Activated naive CD4-positive, alpha-beta T cell treated with anti-CD3 and anti-CD28 coated beads, Interleukin-2, amount 50 U/mL, for 72 hours (primary cell): Measurements from ENCODE around the gene PUS1. TPM values are rescaled to one million over a fixed set of nuclear protein-coding genes. Genes with fewer than 3 reads are reported as not detected.

Source experiments
- ATAC-seq, 2 donors: fragments of 150-1000 bp; cut with Tn5 transposase; 2 replicates each; pipeline ENCODE4 v1.10.0; 2021; ENCODE audit warnings: mild to moderate bottlenecking in 2 of 2, moderate library complexity in 2 of 2
- DNase-seq, 2 donors: peaks; one replicate each; pipeline ENCODE4 v3.0.0; 2021 to 2022; ENCODE audit warnings: low spot score in 2 of 2
- H3K27ac Mint-ChIP-seq, 2 donors: one replicate each; pipeline ENCODE4 v1.8.0; 2022; ENCODE audit warnings: mild to moderate bottlenecking in 2 of 2, mixed read lengths in 2 of 2
- H3K36me3 Mint-ChIP-seq, 2 donors: one replicate each; pipeline ENCODE4 v1.8.0; 2022; ENCODE audit warnings: mixed read lengths in 2 of 2
- H3K9me3 Mint-ChIP-seq, 2 donors: one replicate each; pipeline ENCODE4 v1.8.0; 2022; ENCODE audit warnings: mixed read lengths in 2 of 2
- total RNA-seq, 2 donors: library from RNA; stranded (reverse); gene quantifications; one replicate each; pipeline ENCODE4 v1.2.3, GENCODE V29; 2022

Gene PUS1
- total RNA-seq, 2 donors from 2014 or later = 16.6 to 49.9 TPM

DNA sequence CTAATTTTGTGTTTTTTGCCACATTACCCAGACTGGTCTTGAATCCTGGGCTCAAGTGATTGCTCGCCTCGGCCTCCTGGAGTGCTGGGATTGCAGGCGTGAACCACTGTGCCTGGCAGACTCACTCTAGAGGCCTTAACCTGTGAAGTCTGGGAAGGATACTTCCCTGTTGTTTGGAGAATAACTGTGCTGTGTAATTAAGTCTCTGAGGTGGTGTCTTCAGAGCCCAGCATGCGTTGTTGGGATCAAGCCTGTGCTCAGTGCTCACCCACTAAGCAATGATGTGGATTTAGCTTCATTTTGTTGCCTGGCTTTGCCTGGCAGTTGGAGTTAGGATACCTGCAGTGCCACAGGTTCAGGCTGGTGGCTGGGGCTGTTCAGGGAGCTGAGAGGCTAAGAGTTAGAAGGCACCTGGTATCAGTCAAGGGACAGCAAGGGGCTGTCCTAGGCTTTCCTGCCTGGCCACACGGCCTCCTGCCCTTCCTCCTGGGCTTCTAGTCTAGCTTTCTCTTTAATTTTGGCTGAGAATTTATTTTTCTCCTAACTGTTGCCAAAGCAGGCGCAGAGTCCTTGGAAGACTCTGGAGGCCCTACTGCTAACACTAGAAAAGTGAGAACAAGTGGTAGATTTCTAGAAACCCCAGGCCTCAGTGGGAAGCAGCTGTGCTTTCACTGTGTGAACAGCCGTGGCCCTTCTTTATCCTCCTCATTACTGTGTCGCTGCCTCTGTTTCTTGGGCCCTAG, 59.1 kb downstream of the PUS1 start:
- no peak for ATAC-seq
- H3K27ac Mint-ChIP-seq = peak overlapping the region in 1 of 2 donors; percentile 16
- peaks cover 23 to 35% of the 10 kb centered on the region in 2 donors for H3K36me3 Mint-ChIP-seq

DNA sequence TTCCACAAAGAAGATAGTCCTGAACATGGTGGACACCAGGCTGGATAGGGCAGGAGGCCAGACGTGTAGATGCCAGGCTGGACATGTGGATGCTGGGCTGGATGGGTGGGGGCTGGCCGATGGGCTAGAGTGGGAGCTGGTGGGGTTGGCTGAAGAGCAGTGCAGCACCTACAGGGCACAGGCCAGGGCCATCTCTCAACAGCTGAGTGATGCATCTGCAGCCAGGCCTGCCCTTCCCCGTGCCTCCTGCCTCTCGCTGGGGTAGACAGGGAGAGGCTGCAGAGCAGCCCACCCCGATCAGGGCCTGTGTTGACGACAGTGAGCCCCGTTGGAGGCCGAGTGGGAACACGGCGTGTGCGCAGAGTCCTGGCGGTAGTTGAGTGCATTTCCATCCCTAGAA, 59.9 kb downstream of the PUS1 start:
- no peak for DNase-seq
- Mint-ChIP-seq H3K36me3 (peaks cover 30 to 43% of the 10 kb centered on the region in 2 donors), H3K9me3 (no peaks in the 10 kb centered on the region), H3K27ac (peak overlapping the region in 1 of 2 donors; percentile 16)
- ATAC-seq = no peak

More for the DNA sequence above, 59.1 kb downstream of the PUS1 start:
- H3K9me3 Mint-ChIP-seq = no peaks in the 10 kb centered on the region
- no peak for DNase-seq

DNA sequence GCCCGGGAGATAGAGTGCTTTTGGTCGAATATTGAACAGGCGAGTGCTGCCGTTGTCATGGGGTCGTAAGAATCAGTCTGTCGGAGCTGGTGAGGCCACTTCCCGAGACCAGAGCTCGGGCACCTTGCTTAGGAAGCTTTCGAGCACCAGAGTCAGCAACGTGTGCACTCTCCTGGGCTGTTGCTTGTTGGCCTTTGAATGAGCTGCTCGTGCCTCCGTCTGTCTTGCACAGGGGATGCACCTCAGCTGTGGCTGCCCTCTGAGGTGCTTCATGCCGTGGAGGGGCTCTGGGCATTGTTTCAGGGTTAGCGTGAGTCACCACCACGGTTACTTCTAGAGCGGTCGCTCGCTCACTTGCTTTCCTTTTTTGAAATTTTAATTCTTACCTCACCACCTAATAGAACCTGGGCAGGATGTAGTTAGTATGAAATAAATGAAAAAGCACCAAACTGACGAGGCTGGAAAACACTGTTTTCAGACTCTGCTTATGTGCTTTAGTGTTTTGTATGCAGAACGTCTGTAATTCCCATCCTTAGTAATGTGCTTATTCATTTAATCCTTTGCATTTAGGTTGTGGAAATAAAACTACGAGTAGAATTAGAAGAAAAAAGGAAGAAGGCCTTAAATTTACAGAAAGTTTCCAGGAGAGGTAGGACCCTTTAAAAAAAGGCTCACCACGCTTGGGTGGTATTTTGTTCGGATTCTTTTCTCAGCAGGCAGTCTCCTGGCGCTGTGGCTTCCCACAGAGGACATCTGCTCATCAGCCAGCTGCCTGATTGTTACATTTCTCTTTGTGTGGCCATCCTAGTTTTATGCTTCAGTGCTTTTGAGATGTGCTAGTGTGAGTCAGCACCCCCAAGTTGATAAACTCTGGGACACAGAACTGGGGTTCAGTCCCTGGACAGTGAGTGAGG, 61.2 kb downstream of the PUS1 start:
- DNase-seq = peak in 1 of 2 donors; percentile 3
- Mint-ChIP-seq H3K9me3 (no peaks in the 10 kb centered on the region), H3K27ac (no peak overlapping the region), H3K36me3 (peaks cover 36 to 44% of the 10 kb centered on the region in 2 donors)
- ATAC-seq = no peak

DNA sequence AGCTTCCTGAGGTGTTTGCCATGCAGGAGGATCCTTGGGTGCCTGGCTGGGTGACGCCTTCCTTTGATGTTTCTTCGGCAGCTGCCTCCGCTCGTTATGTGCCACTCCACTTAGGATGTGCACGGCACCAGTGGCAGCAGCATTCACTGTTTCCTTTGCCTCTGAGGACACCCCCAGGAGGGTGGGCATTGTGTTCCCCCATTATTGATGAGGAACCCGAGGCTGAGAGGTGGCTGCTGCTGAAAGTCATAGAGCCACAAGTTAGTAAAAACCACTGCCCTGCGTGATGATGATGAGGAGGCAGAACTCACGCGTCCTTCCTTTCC, 61.9 kb downstream of the PUS1 start:
- peaks cover 36 to 44% of the 10 kb centered on the region in 2 donors for H3K36me3 Mint-ChIP-seq
- no peaks in the 10 kb centered on the region for H3K9me3 Mint-ChIP-seq
- ATAC-seq (no peak), DNase-seq (peak in 1 of 2 donors; percentile 6)
- peak overlapping the region in 1 of 2 donors; percentile 65 for H3K27ac Mint-ChIP-seq

DNA sequence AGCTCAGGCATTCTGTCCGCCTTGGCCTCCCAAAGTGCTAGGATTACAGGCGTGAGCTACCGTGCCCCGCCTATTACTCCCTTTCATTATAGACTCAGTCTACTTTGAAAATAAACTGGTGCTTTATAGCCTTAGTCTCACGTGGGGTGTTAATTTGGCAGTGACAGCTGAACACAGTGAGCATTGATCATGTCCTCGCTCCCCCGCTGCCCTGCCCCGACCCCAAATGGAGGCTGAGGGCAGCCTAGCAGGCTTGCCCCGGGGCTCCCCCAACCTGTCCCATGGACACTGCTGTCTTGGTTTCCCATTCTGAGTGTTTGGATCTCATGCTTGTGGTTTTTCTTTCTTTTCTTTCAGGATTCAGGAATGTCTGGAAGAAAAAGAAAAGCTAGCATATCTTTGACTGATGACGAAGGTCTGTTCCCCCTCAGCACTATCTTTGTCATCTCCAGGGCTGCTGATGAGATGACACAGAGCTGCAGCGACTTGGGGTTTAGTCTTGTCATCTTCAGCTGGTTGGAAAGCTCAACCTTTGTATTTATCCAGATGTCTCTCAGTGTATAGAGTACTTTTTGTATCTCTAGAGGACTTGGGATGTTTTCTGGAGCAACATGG, 62.8 kb downstream of the PUS1 start:
- peaks cover 30 to 38% of the 10 kb centered on the region in 2 donors for H3K36me3 Mint-ChIP-seq
- ATAC-seq = no peak
- H3K27ac Mint-ChIP-seq = peak overlapping the region in 1 of 2 donors; percentile 93
- no peaks in the 10 kb centered on the region for H3K9me3 Mint-ChIP-seq
- peak in 1 of 2 donors; percentile 7 for DNase-seq

DNA sequence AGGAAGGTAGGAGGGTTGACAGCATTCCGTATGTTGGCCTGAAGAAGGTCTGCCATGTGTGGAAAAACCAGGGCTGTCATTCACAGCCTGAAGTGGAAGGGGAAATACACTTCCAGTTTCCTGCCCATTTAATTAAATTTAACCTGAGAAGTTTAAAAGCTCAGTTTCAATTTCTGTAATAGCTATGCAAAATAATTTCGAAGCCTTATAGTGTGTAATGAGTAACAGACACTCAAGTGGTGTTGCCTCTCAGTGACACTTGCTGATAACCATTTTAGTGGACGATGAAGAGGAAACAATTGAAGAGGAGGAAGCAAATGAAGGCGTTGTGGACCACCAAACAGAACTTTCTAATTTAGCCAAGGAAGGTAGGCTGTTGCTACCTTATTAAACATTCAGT, 65.5 kb downstream of the PUS1 start:
- DNase-seq = no peak
- Mint-ChIP-seq H3K36me3 (peaks cover 26 to 27% of the 10 kb centered on the region in 2 donors), H3K9me3 (no peaks in the 10 kb centered on the region)

More for the DNA sequence above, 65.5 kb downstream of the PUS1 start:
- peak overlapping the region in 1 of 2 donors; percentile 66 for H3K27ac Mint-ChIP-seq
- ATAC-seq = no peak

Other genes starting within 250 kb of the PUS1 start
- 10 to 100 TPM; 54.9 to 64.0 TPM for gene SFSWAP, start 218.2 kb upstream of the PUS1 start, total RNA-seq
- not detected for gene MMP17, start 100.9 kb upstream of the PUS1 start, total RNA-seq
- 10 to 100 TPM; 17.1 to 33.9 TPM for gene ULK1, start 34.7 kb upstream of the PUS1 start, total RNA-seq
- 10 to 100 TPM; 55.6 to 57.4 TPM for gene EP400, start 20.7 kb downstream of the PUS1 start, total RNA-seq
- 10 to 100 TPM; 22.0 to 34.5 TPM for gene DDX51, start 215.0 kb downstream of the PUS1 start, total RNA-seq
- gene NOC4L, start 215.2 kb downstream of the PUS1 start, total RNA-seq = 10 to 100 TPM; 21.0 to 29.3 TPM